CD4-positive, alpha-beta T cell (primary cell): Measurements from ENCODE around the gene MFAP2. TPM values are rescaled to one million over a fixed set of nuclear protein-coding genes. Genes with fewer than 3 reads are reported as not detected.

Source experiments
- ATAC-seq: fragments of 200-7000 bp; cut with Tn5 transposase; one replicate; pipeline ENCODE4 v1.10.0; 2022; ENCODE audit warnings: mild to moderate bottlenecking; ENCODE audit not compliant: poor library complexity
- CTCF ChIA-PET: fragments of 350-600 bp; sonication (Branson Sonifier 250); formaldehyde crosslinking; loops from one replicate; lab custom pipeline; 2021; ENCODE audit warnings: antibody characterized with exemption, inconsistent platforms; lab: Charles Lee
- POLR2A ChIA-PET: fragments of 350-600 bp; sonication (Branson Sonifier 250); formaldehyde crosslinking; loops from one replicate; lab custom pipeline; 2021; ENCODE audit warnings: antibody characterized with exemption, inconsistent platforms; lab: Charles Lee
- DNase-seq, 14 experiments: peaks; one replicate each; pipeline ENCODE4 v3.0.0-alpha.2; 2013 to 2020; ENCODE audit warnings: mixed read lengths in 2 of 14
- H3K27ac ChIP-seq, 2 donors: one replicate each; pipeline versions ENCODE4 v1.5.1 to v1.7.0; 2013; ENCODE audit warnings: low read length in 2 of 2, low read depth in 1 of 2, mild to moderate bottlenecking in 1 of 2
- H3K27me3 ChIP-seq, 2 experiments: 1 replicate in 1 of 2; 2 replicates in 1 of 2; pipeline versions ENCODE4 v1.6.1 to v1.7.0; 2013; ENCODE audit warnings: low read length in 2 of 2, control low read depth in 1 of 2, mild to moderate bottlenecking in 1 of 2, moderate library complexity in 1 of 2; ENCODE audit not compliant: insufficient read depth in 2 of 2, control insufficient read depth in 1 of 2
- H3K36me3 ChIP-seq: one replicate; pipeline ENCODE4 v1.6.1; 2013; ENCODE audit warnings: low read length, control low read depth; ENCODE audit not compliant: insufficient read depth
- H3K4me1 ChIP-seq: one replicate; pipeline ENCODE4 v1.6.1; 2013; ENCODE audit warnings: low read length, control low read depth; ENCODE audit not compliant: insufficient read depth
- H3K4me3 ChIP-seq: one replicate; pipeline ENCODE4 v1.5.1; 2013; ENCODE audit warnings: mild to moderate bottlenecking, low read length, moderate library complexity
- H3K9me3 ChIP-seq, 2 experiments: 1 replicate in 1 of 2; 2 replicates in 1 of 2; pipeline versions ENCODE4 v1.6.1 to v1.7.0; 2013; ENCODE audit warnings: low read length in 2 of 2, mild to moderate bottlenecking in 2 of 2, control low read depth in 1 of 2, moderate library complexity in 1 of 2; ENCODE audit not compliant: control insufficient read depth in 1 of 2, insufficient read depth in 1 of 2
- H3K27ac Mint-ChIP-seq: one replicate; pipeline ENCODE4 v1.8.0; 2020; ENCODE audit warnings: mixed read lengths
- H3K27me3 Mint-ChIP-seq: one replicate; pipeline ENCODE4 v1.8.0; 2021; ENCODE audit warnings: mixed read lengths
- H3K36me3 Mint-ChIP-seq: one replicate; pipeline ENCODE4 v1.8.0; 2021; ENCODE audit warnings: low read depth, mixed read lengths
- H3K4me1 Mint-ChIP-seq: one replicate; pipeline ENCODE4 v1.8.0; 2021; ENCODE audit warnings: low read depth, mixed read lengths
- H3K4me3 Mint-ChIP-seq: one replicate; pipeline ENCODE4 v1.8.0; 2020; ENCODE audit warnings: mild to moderate bottlenecking, mixed read lengths
- H3K9me3 Mint-ChIP-seq: one replicate; pipeline ENCODE4 v1.8.0; 2020; ENCODE audit warnings: mixed read lengths
- CTCF ChIP-seq: fragments of 200-600 bp; IDR thresholded peaks from one replicate; pipeline ENCODE4 v1.8.0; 2022; ENCODE audit warnings: antibody characterized with exemption, mild to moderate bottlenecking
- intact Hi-C, 2 experiments: fragments of 100-400 bp; cut with DNase I in 1 of 2; cut with micrococcal nuclease in 1 of 2; formaldehyde crosslinking; loops; one replicate each; pipeline versions ENCODE4 v1.15.1 to v1.9.0; 2023 to 2025; cut with DNase I, micrococcal nuclease
- total RNA-seq, 174 experiments: library from RNA in 2 of 174; stranded (reverse) in 2 of 174; gene quantifications; one replicate each; pipeline ENCODE4 v1.2.3 and lab custom pipeline; 2021 to 2026

MFAP2 gene
- total RNA-seq, 2 experiments from 2014 or later = not detected

- intact Hi-C loops = no loop called here
- Histone ChIP-seq H3K4me3 (no peak overlapping the region), H3K36me3 (peaks cover 42% of the 10 kb centered on the region), H3K27ac (no peak overlapping the region), H3K27me3 (no peaks in the 10 kb centered on the region), H3K9me3 (no peaks in the 10 kb centered on the region), H3K4me1 (no peaks in the 10 kb centered on the region)
- no peak for TF ChIP-seq CTCF
- Mint-ChIP-seq H3K4me1 (no peaks in the 10 kb centered on the region), H3K36me3 (peaks cover 44% of the 10 kb centered on the region), H3K27ac (no peak overlapping the region), H3K9me3 (no peaks in the 10 kb centered on the region), H3K27me3 (no peaks in the 10 kb centered on the region), H3K4me3 (no peak overlapping the region)
- ATAC-seq = no peak
- ChIA-PET CTCF (no interaction called here), POLR2A (no interaction called here)
- no peak for DNase-seq
Observed at GRCh38 chr1:16996845-16997244, 16.4 kb upstream of the MFAP2 start.

- ChIA-PET CTCF (no interaction called here), POLR2A (no interaction called here)
- no peak for TF ChIP-seq CTCF
- Mint-ChIP-seq H3K9me3 (no peaks in the 10 kb centered on the region), H3K27ac (no peak overlapping the region), H3K36me3 (peaks cover 33% of the 10 kb centered on the region), H3K27me3 (no peaks in the 10 kb centered on the region), H3K4me1 (no peaks in the 10 kb centered on the region), H3K4me3 (no peak overlapping the region)
- intact Hi-C loops = no loop called here
- no peak overlapping the region for H3K27ac ChIP-seq
- H3K36me3 ChIP-seq = peaks cover 41% of the 10 kb centered on the region
- no peaks in the 10 kb centered on the region for H3K9me3 ChIP-seq
- H3K4me3 ChIP-seq = no peak overlapping the region
- DNase-seq (no peak), ATAC-seq (no peak)
- H3K27me3 ChIP-seq = no peaks in the 10 kb centered on the region
- no peaks in the 10 kb centered on the region for H3K4me1 ChIP-seq
Observed at GRCh38 chr1:16993521-16994038, 13.2 kb upstream of the MFAP2 start.

GRCh38 chr1:16992675-16993074 is 12.3 kb upstream of the MFAP2 start:
- no peak overlapping the region for H3K4me3 ChIP-seq
- DNase-seq (no peak), ATAC-seq (no peak)
- Mint-ChIP-seq H3K27ac (no peak overlapping the region), H3K9me3 (no peaks in the 10 kb centered on the region), H3K27me3 (no peaks in the 10 kb centered on the region), H3K4me1 (no peaks in the 10 kb centered on the region), H3K4me3 (no peak overlapping the region), H3K36me3 (peaks cover 31% of the 10 kb centered on the region)
- intact Hi-C loops = no loop called here
- H3K27me3 ChIP-seq = no peaks in the 10 kb centered on the region
- H3K4me1 ChIP-seq = no peaks in the 10 kb centered on the region
- no peaks in the 10 kb centered on the region for H3K9me3 ChIP-seq
- ChIA-PET POLR2A (no interaction called here), CTCF (no interaction called here)
- TF ChIP-seq CTCF = no peak
- H3K36me3 ChIP-seq = peaks cover 41% of the 10 kb centered on the region
- no peak overlapping the region for H3K27ac ChIP-seq
